DND-41 (cell line): ENCODE measurements around the gene BCO1.

ENCODE experiments used
- EZH2 ChIP-seq: IDR thresholded peaks from 3 replicates; pipeline ENCODE4 v1.6.1; 2012; ENCODE audit warnings: borderline replicate concordance, low read depth, mild to moderate bottlenecking, moderate library complexity, low read length, inconsistent platforms; ENCODE audit not compliant: severe bottlenecking
- TF ChIP-seq, protein P1 (sequence below): IDR thresholded peaks from 2 replicates; pipeline ENCODE4 v1.5.1; 2012; ENCODE audit warnings: borderline replicate concordance, low read length, moderate library complexity, mild to moderate bottlenecking; ENCODE audit not compliant: poor library complexity, severe bottlenecking; ENCODE audit errors: extremely low read depth

DNA sequence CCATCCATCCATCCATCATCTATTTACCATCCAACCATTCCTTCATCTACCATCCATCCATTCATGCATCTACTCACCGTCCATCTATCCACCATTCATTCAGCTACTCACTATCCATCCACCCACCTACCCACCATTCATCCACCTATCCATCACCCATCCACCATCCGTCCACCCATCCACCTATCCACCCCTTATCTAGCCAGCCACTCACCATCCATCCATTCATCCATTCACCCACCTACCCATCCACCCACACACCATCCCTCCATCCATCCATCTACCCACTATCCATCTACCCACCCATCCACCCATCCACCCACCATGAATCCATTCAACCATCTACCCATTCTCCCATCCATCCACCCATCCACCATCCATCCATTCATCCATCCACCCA, 26.6 kb downstream of the BCO1 start:
- no peak for TF ChIP-seq EZH2
- TF ChIP-seq, protein P1, sequence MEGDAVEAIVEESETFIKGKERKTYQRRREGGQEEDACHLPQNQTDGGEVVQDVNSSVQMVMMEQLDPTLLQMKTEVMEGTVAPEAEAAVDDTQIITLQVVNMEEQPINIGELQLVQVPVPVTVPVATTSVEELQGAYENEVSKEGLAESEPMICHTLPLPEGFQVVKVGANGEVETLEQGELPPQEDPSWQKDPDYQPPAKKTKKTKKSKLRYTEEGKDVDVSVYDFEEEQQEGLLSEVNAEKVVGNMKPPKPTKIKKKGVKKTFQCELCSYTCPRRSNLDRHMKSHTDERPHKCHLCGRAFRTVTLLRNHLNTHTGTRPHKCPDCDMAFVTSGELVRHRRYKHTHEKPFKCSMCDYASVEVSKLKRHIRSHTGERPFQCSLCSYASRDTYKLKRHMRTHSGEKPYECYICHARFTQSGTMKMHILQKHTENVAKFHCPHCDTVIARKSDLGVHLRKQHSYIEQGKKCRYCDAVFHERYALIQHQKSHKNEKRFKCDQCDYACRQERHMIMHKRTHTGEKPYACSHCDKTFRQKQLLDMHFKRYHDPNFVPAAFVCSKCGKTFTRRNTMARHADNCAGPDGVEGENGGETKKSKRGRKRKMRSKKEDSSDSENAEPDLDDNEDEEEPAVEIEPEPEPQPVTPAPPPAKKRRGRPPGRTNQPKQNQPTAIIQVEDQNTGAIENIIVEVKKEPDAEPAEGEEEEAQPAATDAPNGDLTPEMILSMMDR, result no peak
